PC-9 (cell line): ENCODE results near the gene GPR68.

ENCODE experiments used
- CTCF ChIP-seq: fragments of 200-600 bp; sonication (generic); conservative IDR thresholded peaks from 2 replicates; pipeline ENCODE4 v1.6.1; 2017; ENCODE audit warnings: mixed run types, antibody characterized with exemption, mild to moderate bottlenecking, moderate library complexity
- EZH2 ChIP-seq: fragments of 200-600 bp; sonication (generic); IDR thresholded peaks from 2 replicates; pipeline ENCODE4 v1.8.0; 2017; ENCODE audit warnings: antibody characterized with exemption, low read depth

DNA sequence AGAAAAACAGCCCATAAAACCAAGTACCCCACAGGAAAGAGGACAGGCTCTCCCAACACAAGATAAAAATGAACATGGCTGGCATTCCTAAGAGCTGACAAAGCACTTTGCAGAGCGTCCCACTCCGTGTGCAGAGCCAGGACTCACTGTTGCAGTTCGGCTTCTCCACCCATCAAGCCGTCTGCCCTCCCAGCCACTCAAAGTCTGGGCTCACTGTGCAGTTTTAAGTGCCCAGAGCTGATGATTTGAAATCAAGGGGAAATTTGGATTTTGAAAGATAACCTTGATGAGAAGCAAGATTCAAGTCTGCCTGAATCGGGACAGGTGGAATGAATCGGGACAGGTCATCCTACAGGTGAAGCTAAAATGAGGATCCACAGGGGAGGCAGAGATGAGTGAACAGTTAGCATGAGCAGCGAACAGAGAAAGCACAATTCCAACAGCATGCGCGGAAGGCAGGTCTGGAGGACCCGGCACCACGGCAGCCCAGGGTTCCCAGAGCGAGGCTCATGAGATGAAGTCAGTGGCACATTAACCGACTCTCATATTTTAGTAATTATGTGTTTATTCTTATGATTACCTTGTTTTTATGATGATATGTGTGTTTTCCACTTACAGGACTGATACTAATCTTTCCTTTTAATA lies 39.8 kb upstream of the GPR68 start:
- no peak for TF ChIP-seq CTCF
- no peak for TF ChIP-seq EZH2
